ENCODE data around the gene ITSN1. TPM values are rescaled to one million over a fixed set of nuclear protein-coding genes. Genes with fewer than 3 reads are reported as not detected.
"Not testable (repeated sequence)": the region's sequence is repeated elsewhere in the genome, so short reads cannot be mapped to it uniquely, and the experiment has no call there.

ITSN1 gene
- total and polyA plus RNA-seq, 4 donors, result 20.3 to 112 (median 40.2) TPM

- Histone ChIP-seq H3K9ac (ENCODE audit: low read depth in 1 of 2, low read length in 2 of 2) (no peak overlapping the region), H3K36me3 (ENCODE audit: control insufficient read depth in 4 of 4, insufficient read depth in 3 of 4, low read depth in 1 of 4, low read length in 3 of 4) (no peaks in the 10 kb centered on the region), H3K9me3 (ENCODE audit: control insufficient read depth in 4 of 4, low read length in 3 of 4) (no peaks in the 10 kb centered on the region), H3K4me1 (ENCODE audit: control insufficient read depth in 4 of 4, insufficient read depth in 4 of 4, low read length in 3 of 4) (no peaks in the 10 kb centered on the region), H3K27me3 (ENCODE audit: control insufficient read depth in 4 of 4, insufficient read depth in 4 of 4, low read length in 3 of 4) (no peaks in the 10 kb centered on the region), H3K4me3 (ENCODE audit: low read depth in 1 of 3, low read length in 3 of 3) (no peak overlapping the region), H3K27ac (ENCODE audit: low read depth in 1 of 2, low read length in 2 of 2) (no peak overlapping the region)
- TF ChIP-seq SP1 (IDR thresholded peaks at IDR 0.05) (no peak), TAF1 (conservative IDR thresholded peaks at IDR 0.05) (no peak), JUND (IDR thresholded peaks at IDR 0.05) (no peak), HNF4A (conservative IDR thresholded peaks at IDR 0.05) (no peak), YY1 (IDR thresholded peaks at IDR 0.05) (no peak), FOXA2 (IDR thresholded peaks at IDR 0.05) (no peak), ATF3 (IDR thresholded peaks at IDR 0.05) (no peak), FOXA1 (IDR thresholded peaks at IDR 0.05) (no peak), MAX (IDR thresholded peaks at IDR 0.05) (no peak), RAD21 (IDR thresholded peaks at IDR 0.05) (no peak), RXRA (IDR thresholded peaks at IDR 0.05) (no peak), REST (IDR thresholded peaks at IDR 0.05) (no peak), GABPA (IDR thresholded peaks at IDR 0.05 in 1 of 2, conservative IDR thresholded peaks at IDR 0.05 in 1 of 2) (no peak)
- TF ChIP-seq, protein P1, sequence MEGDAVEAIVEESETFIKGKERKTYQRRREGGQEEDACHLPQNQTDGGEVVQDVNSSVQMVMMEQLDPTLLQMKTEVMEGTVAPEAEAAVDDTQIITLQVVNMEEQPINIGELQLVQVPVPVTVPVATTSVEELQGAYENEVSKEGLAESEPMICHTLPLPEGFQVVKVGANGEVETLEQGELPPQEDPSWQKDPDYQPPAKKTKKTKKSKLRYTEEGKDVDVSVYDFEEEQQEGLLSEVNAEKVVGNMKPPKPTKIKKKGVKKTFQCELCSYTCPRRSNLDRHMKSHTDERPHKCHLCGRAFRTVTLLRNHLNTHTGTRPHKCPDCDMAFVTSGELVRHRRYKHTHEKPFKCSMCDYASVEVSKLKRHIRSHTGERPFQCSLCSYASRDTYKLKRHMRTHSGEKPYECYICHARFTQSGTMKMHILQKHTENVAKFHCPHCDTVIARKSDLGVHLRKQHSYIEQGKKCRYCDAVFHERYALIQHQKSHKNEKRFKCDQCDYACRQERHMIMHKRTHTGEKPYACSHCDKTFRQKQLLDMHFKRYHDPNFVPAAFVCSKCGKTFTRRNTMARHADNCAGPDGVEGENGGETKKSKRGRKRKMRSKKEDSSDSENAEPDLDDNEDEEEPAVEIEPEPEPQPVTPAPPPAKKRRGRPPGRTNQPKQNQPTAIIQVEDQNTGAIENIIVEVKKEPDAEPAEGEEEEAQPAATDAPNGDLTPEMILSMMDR (IDR thresholded peaks at IDR 0.05; ENCODE audit: low read depth, low read length, missing input control), result no peak
- TF ChIP-seq, protein P2, sequence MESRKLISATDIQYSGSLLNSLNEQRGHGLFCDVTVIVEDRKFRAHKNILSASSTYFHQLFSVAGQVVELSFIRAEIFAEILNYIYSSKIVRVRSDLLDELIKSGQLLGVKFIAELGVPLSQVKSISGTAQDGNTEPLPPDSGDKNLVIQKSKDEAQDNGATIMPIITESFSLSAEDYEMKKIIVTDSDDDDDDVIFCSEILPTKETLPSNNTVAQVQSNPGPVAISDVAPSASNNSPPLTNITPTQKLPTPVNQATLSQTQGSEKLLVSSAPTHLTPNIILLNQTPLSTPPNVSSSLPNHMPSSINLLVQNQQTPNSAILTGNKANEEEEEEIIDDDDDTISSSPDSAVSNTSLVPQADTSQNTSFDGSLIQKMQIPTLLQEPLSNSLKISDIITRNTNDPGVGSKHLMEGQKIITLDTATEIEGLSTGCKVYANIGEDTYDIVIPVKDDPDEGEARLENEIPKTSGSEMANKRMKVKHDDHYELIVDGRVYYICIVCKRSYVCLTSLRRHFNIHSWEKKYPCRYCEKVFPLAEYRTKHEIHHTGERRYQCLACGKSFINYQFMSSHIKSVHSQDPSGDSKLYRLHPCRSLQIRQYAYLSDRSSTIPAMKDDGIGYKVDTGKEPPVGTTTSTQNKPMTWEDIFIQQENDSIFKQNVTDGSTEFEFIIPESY (IDR thresholded peaks at IDR 0.05), result no peak
- DNase-seq (ENCODE audit: low spot score), result no peak
- 89% methylated on average over 2 of the region's 2 CpGs for WGBS
Observed at GRCh38 chr21:33866826-33867225, 224.5 kb downstream of the ITSN1 start.

DNA sequence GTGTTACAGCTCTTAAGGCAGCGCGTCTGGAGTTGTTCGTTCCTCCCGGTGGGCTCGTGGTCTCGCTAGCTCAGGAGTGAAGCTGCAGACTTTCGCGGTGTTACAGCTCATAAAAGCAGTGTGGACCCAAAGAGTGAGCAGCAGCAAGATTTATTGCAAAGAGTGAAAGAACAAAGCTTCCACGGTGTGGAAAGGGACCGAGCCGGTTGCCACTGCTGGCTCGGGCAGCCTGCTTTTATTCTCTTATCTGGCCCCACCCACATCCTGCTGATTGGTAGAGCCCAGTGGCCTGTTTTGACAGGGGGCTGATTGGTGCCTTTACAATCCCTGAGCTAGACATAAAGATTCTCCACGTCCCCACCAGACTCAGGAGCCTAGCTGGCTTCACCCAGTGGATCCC, 225.6 kb downstream of the ITSN1 start:
- H3K27me3 ChIP-seq (ENCODE audit: control insufficient read depth in 4 of 4, insufficient read depth in 4 of 4, low read length in 3 of 4); H3K4me1 ChIP-seq (ENCODE audit: control insufficient read depth in 4 of 4, insufficient read depth in 4 of 4, low read length in 3 of 4); H3K9ac ChIP-seq (ENCODE audit: low read depth in 1 of 2, low read length in 2 of 2); H3K27ac ChIP-seq (ENCODE audit: low read depth in 1 of 2, low read length in 2 of 2); H3K36me3 ChIP-seq (ENCODE audit: control insufficient read depth in 4 of 4, insufficient read depth in 3 of 4, low read depth in 1 of 4, low read length in 3 of 4); H3K9me3 ChIP-seq (ENCODE audit: control insufficient read depth in 4 of 4, low read length in 3 of 4); DNase-seq (ENCODE audit: low spot score); H3K4me3 ChIP-seq (ENCODE audit: low read depth in 1 of 3, low read length in 3 of 3): not testable (repeated sequence)
- WGBS, result 85% methylated on average over 13 of the region's 13 CpGs

Measured in liver (tissue), 9 donors.